RPMI7951 (cell line): ENCODE data around the gene SAT2. TPM values are rescaled to one million over a fixed set of nuclear protein-coding genes. Genes with fewer than 3 reads are reported as not detected.
A peak's percentile ranks its signal among the peaks of the same experiment; 100 is the strongest.

Experiments
- DNase-seq: peaks from one replicate; pipeline ENCODE4 v3.0.0-alpha.2; 2012; ENCODE audit warnings: low read depth
- total RNA-seq: library from RNA; depleted of rRNA; stranded (reverse); fragments of >200 nt; shearing (Covaris generic); gene quantifications from 2 replicates; pipeline ENCODE4 v1.2.3, GENCODE V29; 2014

SAT2 gene
- total RNA-seq, 1 experiment from 2014 or later, result 17.4 TPM

DNA sequence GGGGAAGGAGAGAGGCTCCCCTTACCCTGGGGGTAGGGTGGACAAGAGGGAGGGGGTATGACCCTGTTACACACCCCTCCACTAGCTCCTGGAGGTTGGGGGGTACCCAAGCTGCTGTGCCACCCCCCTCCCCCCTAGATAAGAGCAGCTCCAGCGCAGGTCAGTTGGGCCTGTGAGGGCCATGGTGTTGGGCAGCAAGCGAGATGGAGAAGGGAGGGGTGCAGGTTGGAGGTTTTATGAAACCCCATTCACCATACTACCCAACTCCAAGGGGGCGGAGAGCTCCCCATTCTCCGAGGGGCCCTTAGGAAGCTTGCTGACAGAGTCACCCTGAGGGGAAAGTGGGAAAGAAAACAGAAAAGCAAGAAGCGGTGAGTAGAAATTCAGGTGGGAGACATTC is 36.0 kb downstream of the SAT2 start:
- DNase-seq, result no peak

DNA sequence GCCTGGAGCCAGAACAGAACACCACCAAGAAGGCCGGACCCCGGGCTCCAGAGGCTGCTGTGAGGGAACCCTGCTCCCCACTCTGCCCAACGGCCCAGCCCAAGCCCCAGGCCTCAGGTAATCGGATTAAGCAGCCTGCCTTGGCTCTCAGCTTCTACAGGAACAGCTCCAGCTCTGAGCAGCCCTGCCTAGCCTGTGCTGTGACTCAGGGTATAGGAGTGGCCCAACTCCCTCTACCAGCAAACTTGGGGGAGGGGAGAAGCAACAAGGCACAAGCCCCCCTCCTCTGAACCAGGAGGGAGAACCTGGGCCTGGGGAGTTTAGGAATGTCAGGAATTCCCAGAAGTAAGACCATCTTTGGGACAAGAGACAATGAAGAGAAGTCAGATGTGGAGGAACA is 36.9 kb downstream of the SAT2 start:
- DNase-seq, result peak; percentile 57

- DNase-seq, result peak; percentile 78
Observed at GRCh38 chr17:7589891-7590691, 37.5 kb downstream of the SAT2 start, which contains the start of gene SOX15. Gene SOX15 (minus strand): TSS chr17:7590094. CDS start chr17:7589676, 418 bp downstream.

GRCh38 chr17:7589204-7589868 is 38.3 kb downstream of the SAT2 start:
- DNase-seq, result no peak

DNA sequence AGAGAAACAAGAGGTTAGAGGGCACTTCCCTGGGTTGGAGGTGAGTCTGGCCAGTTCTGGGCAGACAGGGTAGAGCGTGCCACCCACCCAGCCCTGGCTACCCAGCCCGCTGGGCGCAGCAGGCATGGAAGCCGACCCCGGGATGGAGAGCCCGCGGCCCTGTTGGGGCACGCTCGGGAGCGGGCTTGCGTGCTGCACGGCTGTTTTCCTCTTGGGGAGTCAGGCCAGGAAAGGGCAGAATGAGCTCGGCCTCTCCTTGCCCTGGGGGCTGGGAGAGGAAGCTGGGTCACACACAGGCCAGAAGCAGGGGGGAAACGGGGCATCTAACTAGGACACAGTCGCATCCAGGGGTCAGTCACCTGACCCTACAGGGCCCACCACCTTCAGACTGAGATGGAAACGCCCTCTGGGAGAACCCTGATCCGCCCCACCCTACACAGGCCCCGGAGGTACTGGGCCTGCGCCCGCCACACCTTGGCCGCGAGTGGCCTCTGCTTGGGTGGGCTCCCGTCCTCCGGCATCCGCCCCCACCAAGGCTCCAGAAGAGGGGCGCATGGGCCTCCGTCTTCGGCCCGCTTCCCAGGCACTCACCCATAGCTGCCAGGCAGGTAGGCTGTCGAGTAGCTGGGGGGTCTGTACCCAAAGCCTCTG is 38.9 kb downstream of the SAT2 start:
- DNase-seq, result peak; percentile 58

DNA sequence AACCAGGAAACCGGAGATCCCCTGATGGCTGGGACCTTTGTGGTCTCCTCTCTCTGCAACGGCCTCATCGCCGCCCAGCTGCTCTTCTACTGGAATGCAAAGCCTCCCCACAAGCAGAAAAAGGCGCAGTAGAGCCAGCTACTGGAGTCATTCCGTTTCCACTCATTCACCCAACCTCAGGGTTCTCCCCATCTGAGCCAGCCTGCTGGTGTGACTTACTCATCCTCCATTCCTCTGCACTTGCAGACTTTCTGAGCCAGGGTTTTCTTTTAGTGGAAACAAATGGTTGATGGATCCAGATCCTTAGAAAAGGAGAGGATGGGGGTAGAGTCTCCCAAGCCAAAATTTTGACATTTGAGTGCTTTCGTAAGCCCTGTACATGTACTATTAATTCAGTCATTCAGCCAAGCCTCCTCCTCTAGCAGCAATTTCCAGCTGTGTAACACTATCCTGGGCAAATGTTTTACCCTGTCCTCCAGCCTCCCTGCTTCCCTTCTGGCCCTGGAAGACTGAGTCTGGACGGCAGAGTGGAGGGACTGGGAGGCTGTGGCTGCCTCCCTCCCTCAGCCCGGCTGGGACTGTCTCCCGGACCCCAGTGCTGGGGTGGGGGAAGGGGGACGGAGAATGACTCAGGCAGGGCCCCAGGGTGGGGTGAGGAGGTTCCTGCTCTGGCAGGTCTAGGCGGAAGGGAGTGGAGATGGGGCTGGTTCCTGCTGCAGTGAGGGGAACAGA is 40.0 kb downstream of the SAT2 start:
- DNase-seq, result peak; percentile 94

- no peak for DNase-seq
Observed at GRCh38 chr17:7586673-7587419, 40.8 kb downstream of the SAT2 start.

DNA sequence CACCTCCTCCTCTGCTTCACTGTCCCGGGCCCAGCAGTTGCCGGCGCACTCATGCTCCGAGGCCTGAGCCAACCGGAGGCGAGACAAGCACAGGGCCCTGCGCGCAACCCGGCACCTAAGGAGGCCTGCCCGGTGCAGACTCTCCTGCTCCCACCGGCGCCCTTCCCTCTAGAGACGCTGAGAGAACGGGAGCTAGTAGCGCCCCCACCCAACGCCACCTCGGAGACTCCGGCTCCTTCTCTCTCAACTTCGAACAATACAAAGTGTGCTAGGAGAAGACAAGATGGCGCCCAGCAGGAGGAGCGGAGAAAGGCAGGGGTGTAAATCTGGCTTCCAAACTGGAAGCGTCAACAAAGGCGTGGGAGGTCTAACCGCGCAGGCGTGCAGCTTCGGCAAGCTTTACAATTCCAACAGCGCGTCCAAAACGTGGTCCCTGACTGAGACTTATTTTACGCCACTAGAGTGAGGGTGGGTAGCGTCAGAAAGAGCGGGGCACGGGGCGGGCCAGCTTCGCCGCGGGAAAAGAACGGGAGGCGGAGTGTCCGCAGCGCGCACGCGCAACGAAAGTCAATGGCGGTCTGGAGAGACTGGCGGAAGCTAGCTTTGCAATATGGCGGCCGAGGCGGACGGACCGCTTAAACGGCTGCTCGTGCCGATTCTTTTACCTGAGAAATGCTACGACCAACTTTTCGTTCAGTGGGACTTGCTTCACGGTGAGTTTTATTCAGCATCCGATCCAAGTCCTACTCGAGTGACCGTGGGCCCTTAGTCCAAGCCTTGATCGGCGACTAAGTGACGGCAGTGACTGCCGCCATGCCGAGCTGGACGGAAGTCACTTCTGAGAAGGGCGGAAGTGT is 44.1 kb downstream of the SAT2 start, which contains the start of gene MPDU1:
MPDU1 (plus strand) TSS at position 600 of the 857 bp plus-strand sequence; CDS start at position 611, 11 bp downstream.
- DNase-seq, result peak; percentile 96

DNA sequence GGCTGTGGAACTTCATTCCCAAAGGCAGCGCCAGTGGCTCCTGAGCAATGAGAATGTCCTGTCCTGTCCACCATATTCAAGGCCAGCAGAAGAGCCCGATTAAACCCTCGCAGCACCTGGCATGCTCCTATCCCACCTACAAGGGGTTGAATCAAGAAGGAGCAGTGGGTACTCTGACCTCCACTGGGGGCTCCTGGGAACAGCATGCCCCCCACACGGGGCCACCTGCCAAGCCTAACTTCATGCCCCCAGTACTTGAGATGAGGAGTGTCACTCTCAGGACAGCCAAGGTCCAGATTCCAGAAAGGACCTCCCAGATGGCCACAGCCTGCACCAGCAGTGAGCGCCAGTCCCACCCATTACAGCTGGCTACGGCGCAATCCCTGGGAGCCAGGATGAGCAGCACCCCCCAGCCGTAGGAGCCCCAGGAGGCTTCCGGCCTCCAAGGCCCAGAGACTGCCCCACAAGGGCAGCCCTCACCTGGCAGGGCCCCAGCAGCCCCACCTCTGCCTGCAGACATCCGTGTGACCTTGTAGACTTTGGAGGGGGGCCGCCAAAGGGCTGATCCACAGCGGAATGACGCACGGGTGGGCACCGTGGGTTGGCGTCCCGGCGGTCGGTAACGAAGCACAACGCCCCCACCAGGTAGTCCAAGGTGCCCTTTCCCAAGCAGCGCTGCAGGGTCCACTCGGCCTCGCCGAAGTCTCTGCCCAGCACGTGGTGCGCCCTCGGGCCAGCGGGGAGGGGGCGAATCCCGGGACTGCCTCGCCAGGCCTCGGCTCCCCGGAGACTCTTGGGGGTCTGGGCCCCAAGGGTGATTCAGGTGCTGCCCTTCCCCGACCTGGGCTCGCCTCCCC is 45.0 kb downstream of the SAT2 start:
- no peak for DNase-seq

- peak; percentile 46 for DNase-seq
Observed at GRCh38 chr17:7580604-7581575, 46.7 kb downstream of the SAT2 start.

- no peak for DNase-seq
Observed at GRCh38 chr17:7579834-7580603, 47.6 kb downstream of the SAT2 start.

DNA sequence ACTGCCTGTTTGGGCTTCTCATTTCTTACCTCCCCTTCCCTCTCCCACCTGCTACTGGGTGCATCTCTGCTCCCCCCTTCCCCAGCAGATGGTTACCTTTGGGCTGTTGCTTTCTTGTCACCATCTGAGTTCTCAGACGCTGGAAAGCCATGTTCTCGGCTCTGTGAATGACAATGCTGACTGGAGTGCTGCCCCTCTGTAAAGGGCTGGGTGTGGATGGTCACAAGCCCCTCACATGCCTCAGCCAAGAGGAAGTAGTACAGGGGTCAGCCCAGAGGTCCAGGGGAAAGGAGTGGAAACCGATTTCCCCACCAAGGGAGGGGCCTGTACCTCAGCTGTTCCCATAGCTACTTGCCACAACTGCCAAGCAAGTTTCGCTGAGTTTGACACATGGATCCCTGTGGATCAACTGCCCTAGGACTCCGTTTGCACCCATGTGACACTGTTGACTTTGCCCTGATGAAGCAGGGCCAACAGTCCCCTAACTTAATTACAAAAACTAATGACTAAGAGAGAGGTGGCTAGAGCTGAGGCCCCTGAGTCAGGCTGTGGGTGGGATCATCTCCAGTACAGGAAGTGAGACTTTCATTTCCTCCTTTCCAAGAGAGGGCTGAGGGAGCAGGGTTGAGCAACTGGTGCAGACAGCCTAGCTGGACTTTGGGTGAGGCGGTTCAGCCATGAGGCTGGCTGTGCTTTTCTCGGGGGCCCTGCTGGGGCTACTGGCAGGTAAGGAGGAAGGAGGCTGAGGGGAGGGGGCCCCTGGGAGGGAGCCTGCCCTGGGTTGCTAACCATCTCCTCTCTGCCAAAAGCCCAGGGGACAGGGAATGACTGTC is 48.4 kb downstream of the SAT2 start, which contains the start of gene CD68:
CD68 (plus strand) TSS at position 638 of the 833 bp plus-strand sequence; CDS start at position 678, 40 bp downstream.
- DNase-seq, result peak; percentile 93

DNA sequence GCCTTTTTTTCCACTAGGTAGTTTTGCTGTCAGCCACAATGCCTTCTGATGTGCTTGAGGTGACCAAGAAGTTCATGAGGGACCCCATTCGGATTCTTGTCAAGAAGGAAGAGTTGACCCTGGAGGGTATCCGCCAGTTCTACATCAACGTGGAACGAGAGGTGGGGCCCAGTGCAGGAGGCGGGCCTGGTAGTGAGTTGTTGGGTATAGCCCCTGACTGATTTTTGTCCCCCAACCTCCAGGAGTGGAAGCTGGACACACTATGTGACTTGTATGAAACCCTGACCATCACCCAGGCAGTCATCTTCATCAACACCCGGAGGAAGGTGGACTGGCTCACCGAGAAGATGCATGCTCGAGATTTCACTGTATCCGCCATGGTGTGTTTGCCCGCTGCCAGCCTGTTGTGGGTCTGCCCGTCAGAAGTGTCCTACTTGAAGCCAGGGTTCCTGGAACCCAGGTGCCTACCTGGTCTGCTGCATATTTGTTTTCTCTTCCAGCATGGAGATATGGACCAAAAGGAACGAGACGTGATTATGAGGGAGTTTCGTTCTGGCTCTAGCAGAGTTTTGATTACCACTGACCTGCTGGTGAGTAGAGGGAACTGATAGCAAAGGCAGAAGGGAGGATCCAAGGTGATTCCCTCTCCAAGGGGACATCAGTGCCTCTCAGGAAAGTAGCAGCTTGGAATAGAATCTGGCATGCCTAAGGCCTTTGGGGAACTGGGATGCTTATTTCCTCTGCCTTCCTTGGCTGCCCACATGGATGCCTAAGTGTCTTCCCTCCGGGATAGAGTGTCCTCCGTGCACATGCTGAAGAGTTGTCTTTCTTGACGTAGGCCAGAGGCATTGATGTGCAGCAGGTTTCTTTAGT is 50.1 kb downstream of the SAT2 start:
- no peak for DNase-seq

GRCh38 chr17:7576432-7576937 is 51.1 kb downstream of the SAT2 start:
- DNase-seq, result no peak
